GM12878 (cell line): ENCODE measurements around the gene RCOR1. TPM values are rescaled to one million over a fixed set of nuclear protein-coding genes. Genes with fewer than 3 reads are reported as not detected.

ENCODE experiments used
- BHLHE40 ChIP-seq, 2 experiments: fragments of 450-650 bp in 1 of 2; IDR thresholded peaks; 2 replicates each; pipeline ENCODE4 v1.6.1; 2011 to 2017; ENCODE audit warnings: low read depth in 2 of 2, borderline replicate concordance in 1 of 2, improper control_type of control experiment in 1 of 2, low read length in 1 of 2, mild to moderate bottlenecking in 1 of 2
- DPF2 ChIP-seq: fragments of 450-650 bp; IDR thresholded peaks from 2 replicates; pipeline ENCODE4 v1.6.1; 2017; ENCODE audit warnings: mild to moderate bottlenecking
- HDAC6 ChIP-seq: fragments of 200-600 bp; sonication (generic); IDR thresholded peaks from one replicate; pipeline ENCODE4 v1.8.0; 2017; ENCODE audit warnings: antibody characterized with exemption; ENCODE audit not compliant: unreplicated experiment
- KAT2A ChIP-seq: conservative IDR thresholded peaks from 2 replicates; pipeline ENCODE4 v1.6.1; 2011; ENCODE audit warnings: low read depth, low read length; ENCODE audit not compliant: control insufficient read depth
- MYC ChIP-seq: IDR thresholded peaks from 2 replicates; pipeline ENCODE4 v1.6.1; 2011; ENCODE audit warnings: mild to moderate bottlenecking, low read length, moderate library complexity, inconsistent platforms; ENCODE audit not compliant: insufficient read depth, insufficient replicate concordance, insufficient read length, severe bottlenecking
- RAD51 ChIP-seq: fragments of 450-650 bp; IDR thresholded peaks from 2 replicates; pipeline ENCODE4 v1.6.1; 2016; ENCODE audit warnings: moderate library complexity, mild to moderate bottlenecking, inconsistent platforms
- RELA ChIP-seq: fragments of 450-650 bp; IDR thresholded peaks from 2 replicates; pipeline ENCODE4 v1.8.0; 2014; ENCODE audit warnings: borderline replicate concordance; ENCODE audit not compliant: partially characterized antibody
- RUNX3 ChIP-seq: IDR thresholded peaks from 2 replicates; pipeline ENCODE4 v1.6.1; 2012; ENCODE audit warnings: low read length, inconsistent platforms
- SUPT20H ChIP-seq: IDR thresholded peaks from 2 replicates; pipeline ENCODE4 v1.6.1; 2011; ENCODE audit warnings: low read depth, mild to moderate bottlenecking, low read length, moderate library complexity, borderline replicate concordance; ENCODE audit not compliant: control insufficient read depth
- TCF3 ChIP-seq: IDR thresholded peaks from 2 replicates; pipeline ENCODE4 v1.6.1; 2012; ENCODE audit warnings: low read depth, mild to moderate bottlenecking, low read length, borderline replicate concordance; ENCODE audit not compliant: insufficient read depth
- ZBED1 ChIP-seq: IDR thresholded peaks from 2 replicates; pipeline ENCODE4 v1.6.1; 2016; ENCODE audit warnings: borderline replicate concordance
- polyA plus RNA-seq, 11 experiments: library from polyadenylated mRNA; depleted of rRNA in 4 of 11; unstranded in 6 of 11; stranded (reverse) in 5 of 11; fragments of >200 nt; fragmentation: Nextera tagmentation in 4 of 11; fragmentation: Illumina TruSeq in 1 of 11; extraction: Ambion mirVana in 4 of 11; extraction: Trizol in 1 of 11; gene quantifications; 1 replicate in 1 of 11; 2 replicates in 10 of 11; pipeline versions ENCODE4 v1.2.1 to v1.2.3, GENCODE V29; 2011 to 2016; ENCODE audit warnings: inconsistent platforms in 2 of 11, missing spikeins in 2 of 11, low read depth in 1 of 11
- total RNA-seq, 4 experiments: library from RNA; depleted of rRNA in 3 of 4; stranded (reverse); fragments of >200 nt in 3 of 4; fragmentation: Illumina TruSeq in 1 of 4; extraction: Trizol in 1 of 4; gene quantifications; 2 replicates each; pipeline versions ENCODE4 v1.2.1 to v1.2.3, GENCODE V29; 2013 to 2021
- TF ChIP-seq, protein P1 (sequence below): fragments of 450-650 bp; formaldehyde crosslinking; IDR thresholded peaks from 2 replicates; pipeline ENCODE4 v1.5.0; 2022; ENCODE audit warnings: mild to moderate bottlenecking, missing genetic modification characterization
- TF ChIP-seq, protein P2 (sequence below): fragments of 450-650 bp; IDR thresholded peaks from 2 replicates; pipeline ENCODE4 v1.6.1; 2017; ENCODE audit warnings: low read depth, mild to moderate bottlenecking, moderate library complexity
- TF ChIP-seq, protein P3 (sequence below): fragments of 450-650 bp; formaldehyde crosslinking; IDR thresholded peaks from 2 replicates; pipeline ENCODE4 v1.4.0; 2020; ENCODE audit warnings: mild to moderate bottlenecking, moderate library complexity
- TF ChIP-seq, protein P4 (sequence below): fragments of 450-650 bp; IDR thresholded peaks from 2 replicates; pipeline ENCODE4 v1.6.1; 2014; ENCODE audit warnings: mild to moderate bottlenecking
- TF ChIP-seq, protein P5 (sequence below): fragments of 450-650 bp; IDR thresholded peaks from 2 replicates; pipeline ENCODE4 v1.6.1; 2017; ENCODE audit warnings: borderline replicate concordance

RCOR1 gene
- total and polyA plus RNA-seq, 10 of the 15 experiments (the other 5 are each of a cell fraction or from before 2014, with no cell fraction given) = 1.6 to 12.2 (median 4.4) TPM

DNA sequence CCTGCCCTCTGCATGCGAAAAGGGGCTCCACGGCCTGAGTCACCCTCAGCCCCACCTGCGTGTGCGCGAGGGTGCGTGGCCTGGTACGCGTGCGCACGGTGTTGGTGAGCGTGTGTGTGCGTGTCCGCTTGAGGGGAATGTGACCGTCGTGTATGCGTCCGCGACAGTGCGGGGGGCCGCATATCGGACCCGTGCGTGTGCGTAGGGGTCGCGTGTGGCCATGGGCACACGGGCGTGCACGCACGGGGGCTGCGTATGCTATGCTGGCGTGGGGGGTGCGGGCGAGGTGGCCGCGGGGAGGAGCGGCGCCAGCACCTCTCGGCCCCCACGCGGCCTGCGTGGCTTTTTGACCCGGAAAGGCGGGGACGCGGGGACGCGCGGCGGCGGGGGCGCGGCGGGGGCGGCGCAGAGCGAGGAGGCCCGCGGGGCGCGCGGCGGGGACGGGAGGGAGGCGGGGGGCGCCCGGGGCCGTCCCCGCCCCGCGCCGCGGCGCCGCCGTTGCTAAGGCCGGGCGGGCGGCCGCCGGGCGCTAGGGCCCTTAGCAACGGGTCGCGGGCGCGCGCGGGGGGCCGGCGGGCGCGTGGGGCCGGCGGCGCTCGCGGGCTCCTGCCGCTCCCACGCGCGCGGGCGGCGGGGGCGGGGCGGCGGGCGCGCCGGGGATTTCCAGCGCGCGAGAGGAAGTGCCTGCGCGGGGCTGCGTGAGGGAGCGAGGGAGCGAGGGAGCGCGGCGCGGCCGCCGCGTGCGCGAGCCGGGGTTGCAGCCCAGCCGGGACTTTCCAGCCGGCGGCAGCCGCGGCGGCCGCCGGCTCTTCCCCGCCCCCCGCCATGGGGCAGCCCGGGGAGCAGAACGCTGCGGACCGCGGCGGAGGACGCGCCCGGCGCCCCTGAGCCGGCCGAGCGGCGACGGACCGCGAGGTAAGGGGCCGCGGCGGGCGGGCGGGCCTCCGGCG lies 184.6 kb downstream of the RCOR1 start, which contains the start of gene TRAF3 (continued):
- TF ChIP-seq, protein P1, sequence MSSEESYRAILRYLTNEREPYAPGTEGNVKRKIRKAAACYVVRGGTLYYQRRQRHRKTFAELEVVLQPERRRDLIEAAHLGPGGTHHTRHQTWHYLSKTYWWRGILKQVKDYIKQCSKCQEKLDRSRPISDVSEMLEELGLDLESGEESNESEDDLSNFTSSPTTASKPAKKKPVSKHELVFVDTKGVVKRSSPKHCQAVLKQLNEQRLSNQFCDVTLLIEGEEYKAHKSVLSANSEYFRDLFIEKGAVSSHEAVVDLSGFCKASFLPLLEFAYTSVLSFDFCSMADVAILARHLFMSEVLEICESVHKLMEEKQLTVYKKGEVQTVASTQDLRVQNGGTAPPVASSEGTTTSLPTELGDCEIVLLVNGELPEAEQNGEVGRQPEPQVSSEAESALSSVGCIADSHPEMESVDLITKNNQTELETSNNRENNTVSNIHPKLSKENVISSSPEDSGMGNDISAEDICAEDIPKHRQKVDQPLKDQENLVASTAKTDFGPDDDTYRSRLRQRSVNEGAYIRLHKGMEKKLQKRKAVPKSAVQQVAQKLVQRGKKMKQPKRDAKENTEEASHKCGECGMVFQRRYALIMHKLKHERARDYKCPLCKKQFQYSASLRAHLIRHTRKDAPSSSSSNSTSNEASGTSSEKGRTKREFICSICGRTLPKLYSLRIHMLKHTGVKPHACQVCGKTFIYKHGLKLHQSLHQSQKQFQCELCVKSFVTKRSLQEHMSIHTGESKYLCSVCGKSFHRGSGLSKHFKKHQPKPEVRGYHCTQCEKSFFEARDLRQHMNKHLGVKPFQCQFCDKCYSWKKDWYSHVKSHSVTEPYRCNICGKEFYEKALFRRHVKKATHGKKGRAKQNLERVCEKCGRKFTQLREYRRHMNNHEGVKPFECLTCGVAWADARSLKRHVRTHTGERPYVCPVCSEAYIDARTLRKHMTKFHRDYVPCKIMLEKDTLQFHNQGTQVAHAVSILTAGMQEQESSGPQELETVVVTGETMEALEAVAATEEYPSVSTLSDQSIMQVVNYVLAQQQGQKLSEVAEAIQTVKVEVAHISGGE = no peak
- TF ChIP-seq DPF2 (peak; percentile 47), TCF3 (peak; percentile 78; the same call in 1 of the 2 replicates), ZBED1 (no peak), RELA (peak; percentile 71), SUPT20H (no peak), HDAC6 (no peak), RUNX3 (0 out of 2 replicates have a peak, but pooled peaks have one; percentile 7), KAT2A (no peak), MYC (no peak), BHLHE40 (IDR thresholded peaks at IDR 0.05; ENCODE audit: borderline replicate concordance in 1 of 2, low read depth in 2 of 2, low read length in 1 of 2) (peak; percentile 43 to 88; a peak in 3 of 4 replicates), RAD51 (no peak)
- TF ChIP-seq, protein P2, sequence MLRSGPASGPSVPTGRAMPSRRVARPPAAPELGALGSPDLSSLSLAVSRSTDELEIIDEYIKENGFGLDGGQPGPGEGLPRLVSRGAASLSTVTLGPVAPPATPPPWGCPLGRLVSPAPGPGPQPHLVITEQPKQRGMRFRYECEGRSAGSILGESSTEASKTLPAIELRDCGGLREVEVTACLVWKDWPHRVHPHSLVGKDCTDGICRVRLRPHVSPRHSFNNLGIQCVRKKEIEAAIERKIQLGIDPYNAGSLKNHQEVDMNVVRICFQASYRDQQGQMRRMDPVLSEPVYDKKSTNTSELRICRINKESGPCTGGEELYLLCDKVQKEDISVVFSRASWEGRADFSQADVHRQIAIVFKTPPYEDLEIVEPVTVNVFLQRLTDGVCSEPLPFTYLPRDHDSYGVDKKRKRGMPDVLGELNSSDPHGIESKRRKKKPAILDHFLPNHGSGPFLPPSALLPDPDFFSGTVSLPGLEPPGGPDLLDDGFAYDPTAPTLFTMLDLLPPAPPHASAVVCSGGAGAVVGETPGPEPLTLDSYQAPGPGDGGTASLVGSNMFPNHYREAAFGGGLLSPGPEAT = no peak
- TF ChIP-seq, protein P3, sequence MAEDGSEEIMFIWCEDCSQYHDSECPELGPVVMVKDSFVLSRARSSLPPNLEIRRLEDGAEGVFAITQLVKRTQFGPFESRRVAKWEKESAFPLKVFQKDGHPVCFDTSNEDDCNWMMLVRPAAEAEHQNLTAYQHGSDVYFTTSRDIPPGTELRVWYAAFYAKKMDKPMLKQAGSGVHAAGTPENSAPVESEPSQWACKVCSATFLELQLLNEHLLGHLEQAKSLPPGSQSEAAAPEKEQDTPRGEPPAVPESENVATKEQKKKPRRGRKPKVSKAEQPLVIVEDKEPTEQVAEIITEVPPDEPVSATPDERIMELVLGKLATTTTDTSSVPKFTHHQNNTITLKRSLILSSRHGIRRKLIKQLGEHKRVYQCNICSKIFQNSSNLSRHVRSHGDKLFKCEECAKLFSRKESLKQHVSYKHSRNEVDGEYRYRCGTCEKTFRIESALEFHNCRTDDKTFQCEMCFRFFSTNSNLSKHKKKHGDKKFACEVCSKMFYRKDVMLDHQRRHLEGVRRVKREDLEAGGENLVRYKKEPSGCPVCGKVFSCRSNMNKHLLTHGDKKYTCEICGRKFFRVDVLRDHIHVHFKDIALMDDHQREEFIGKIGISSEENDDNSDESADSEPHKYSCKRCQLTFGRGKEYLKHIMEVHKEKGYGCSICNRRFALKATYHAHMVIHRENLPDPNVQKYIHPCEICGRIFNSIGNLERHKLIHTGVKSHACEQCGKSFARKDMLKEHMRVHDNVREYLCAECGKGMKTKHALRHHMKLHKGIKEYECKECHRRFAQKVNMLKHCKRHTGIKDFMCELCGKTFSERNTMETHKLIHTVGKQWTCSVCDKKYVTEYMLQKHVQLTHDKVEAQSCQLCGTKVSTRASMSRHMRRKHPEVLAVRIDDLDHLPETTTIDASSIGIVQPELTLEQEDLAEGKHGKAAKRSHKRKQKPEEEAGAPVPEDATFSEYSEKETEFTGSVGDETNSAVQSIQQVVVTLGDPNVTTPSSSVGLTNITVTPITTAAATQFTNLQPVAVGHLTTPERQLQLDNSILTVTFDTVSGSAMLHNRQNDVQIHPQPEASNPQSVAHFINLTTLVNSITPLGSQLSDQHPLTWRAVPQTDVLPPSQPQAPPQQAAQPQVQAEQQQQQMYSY (CRISPR knock-in tag) = no peak
- TF ChIP-seq, protein P4, sequence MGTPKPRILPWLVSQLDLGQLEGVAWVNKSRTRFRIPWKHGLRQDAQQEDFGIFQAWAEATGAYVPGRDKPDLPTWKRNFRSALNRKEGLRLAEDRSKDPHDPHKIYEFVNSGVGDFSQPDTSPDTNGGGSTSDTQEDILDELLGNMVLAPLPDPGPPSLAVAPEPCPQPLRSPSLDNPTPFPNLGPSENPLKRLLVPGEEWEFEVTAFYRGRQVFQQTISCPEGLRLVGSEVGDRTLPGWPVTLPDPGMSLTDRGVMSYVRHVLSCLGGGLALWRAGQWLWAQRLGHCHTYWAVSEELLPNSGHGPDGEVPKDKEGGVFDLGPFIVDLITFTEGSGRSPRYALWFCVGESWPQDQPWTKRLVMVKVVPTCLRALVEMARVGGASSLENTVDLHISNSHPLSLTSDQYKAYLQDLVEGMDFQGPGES = no peak
- TF ChIP-seq, protein P5, sequence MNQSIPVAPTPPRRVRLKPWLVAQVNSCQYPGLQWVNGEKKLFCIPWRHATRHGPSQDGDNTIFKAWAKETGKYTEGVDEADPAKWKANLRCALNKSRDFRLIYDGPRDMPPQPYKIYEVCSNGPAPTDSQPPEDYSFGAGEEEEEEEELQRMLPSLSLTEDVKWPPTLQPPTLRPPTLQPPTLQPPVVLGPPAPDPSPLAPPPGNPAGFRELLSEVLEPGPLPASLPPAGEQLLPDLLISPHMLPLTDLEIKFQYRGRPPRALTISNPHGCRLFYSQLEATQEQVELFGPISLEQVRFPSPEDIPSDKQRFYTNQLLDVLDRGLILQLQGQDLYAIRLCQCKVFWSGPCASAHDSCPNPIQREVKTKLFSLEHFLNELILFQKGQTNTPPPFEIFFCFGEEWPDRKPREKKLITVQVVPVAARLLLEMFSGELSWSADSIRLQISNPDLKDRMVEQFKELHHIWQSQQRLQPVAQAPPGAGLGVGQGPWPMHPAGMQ = no peak
